Transverse colon (tissue), 4 donors: ENCODE measurements around the gene EPB41L1. TPM values are rescaled to one million over a fixed set of nuclear protein-coding genes. Genes with fewer than 3 reads are reported as not detected.

Experiments used
- DNase-seq: peaks from one replicate; pipeline ENCODE4 v3.0.0-alpha.2; 2019
- H3K27ac ChIP-seq, 4 donors: fragments of 200-600 bp; sonication (generic); 2 replicates each; pipeline ENCODE4 v1.5.1; 2016 to 2018; ENCODE audit warnings: inconsistent platforms in 4 of 4
- H3K27me3 ChIP-seq: fragments of 200-600 bp; sonication (generic); 2 replicates; pipeline ENCODE4 v1.5.1; 2017; ENCODE audit warnings: inconsistent platforms
- H3K36me3 ChIP-seq, 4 donors: fragments of 200-600 bp; sonication (generic); 2 replicates each; pipeline ENCODE4 v1.5.1; 2017 to 2019; ENCODE audit warnings: inconsistent platforms in 4 of 4
- H3K4me1 ChIP-seq, 4 donors: fragments of 200-600 bp; sonication (generic); 2 replicates each; pipeline ENCODE4 v1.5.1; 2017 to 2020; ENCODE audit warnings: inconsistent platforms in 4 of 4
- H3K4me3 ChIP-seq, 4 donors: fragments of 200-600 bp; sonication (generic); 1 replicate in 1 of 4; 2 replicates in 3 of 4; pipeline versions ENCODE4 v1.5.1 to v1.6.1; 2017 to 2019; ENCODE audit warnings: inconsistent platforms in 4 of 4
- H3K9me3 ChIP-seq, 2 donors: fragments of 200-600 bp; sonication (generic); 2 replicates each; pipeline ENCODE4 v1.5.1; 2017 to 2019; ENCODE audit warnings: inconsistent platforms in 2 of 2
- CTCF ChIP-seq, 5 experiments: fragments of 200-600 bp in 3 of 5; fragments of 450-650 bp in 2 of 5; sonication (generic) in 3 of 5; IDR thresholded peaks; 1 replicate in 2 of 5; 2 replicates in 3 of 5; pipeline ENCODE4 v1.5.1; 2016 to 2017; ENCODE audit warnings: antibody characterized with exemption in 5 of 5, inconsistent platforms in 3 of 5, mild to moderate bottlenecking in 2 of 5, moderate library complexity in 1 of 5
- EP300 ChIP-seq: sonication (generic); formaldehyde crosslinking; IDR thresholded peaks from one replicate; pipeline ENCODE4 v1.6.1; 2017; ENCODE audit warnings: antibody characterized with exemption, low read depth
- POLR2A ChIP-seq: fragments of 450-650 bp; IDR thresholded peaks from one replicate; pipeline ENCODE4 v1.6.1; 2016; ENCODE audit warnings: antibody characterized with exemption, mild to moderate bottlenecking, moderate library complexity
- POLR2AphosphoS5 ChIP-seq, 3 donors: sonication (generic); formaldehyde crosslinking; IDR thresholded peaks; one replicate each; pipeline ENCODE4 v1.6.1; 2016; ENCODE audit warnings: antibody characterized with exemption in 3 of 3
- WGBS, 2 donors: methylation state at CpG; one replicate each; pipeline ENCODE4 v1.1.5; 2018; ENCODE audit warnings: low coverage in 1 of 2; 5-methylcytosine and 5-hydroxymethylcytosine counted together
- in situ Hi-C, 4 donors: fragments of 200-750 bp; cut with MboI; loops; one replicate each; pipeline versions ENCODE4 v1.15.0 to v1.15.1; 2017; ENCODE audit warnings: low sequenced_read_pairs in 3 of 4, low pct_ligation_motif_present in 1 of 4, low pct_unique_long_range_greater_than_20kb in 1 of 4
- intact Hi-C: fragments of 100-400 bp; cut with DNase I; formaldehyde crosslinking; loops from one replicate; pipeline ENCODE4 v1.15.1; 2023; ENCODE audit warnings: low total_unique reads
- total RNA-seq, 4 donors: library from RNA; depleted of rRNA; stranded (reverse); fragments of >200 nt; gene quantifications; one replicate each; pipeline ENCODE4 v1.1.0, GENCODE V29; 2016

The EPB41L1 gene
- total RNA-seq, 4 donors from 2014 or later = 36.4 to 167 (median 79.4) TPM

- no peaks in the 10 kb centered on the region for H3K27me3 ChIP-seq
- H3K4me3 ChIP-seq = no peak overlapping the region
- intact Hi-C loops = no loop called here
- no peak for DNase-seq
- H3K36me3 ChIP-seq = no peaks in the 10 kb centered on the region
- 84 to 100% methylated on average over 2 to 5 of the region's 5 CpGs for WGBS, 2 donors
- H3K27ac ChIP-seq = no peak overlapping the region
- in situ Hi-C loops = no loop called here
- TF ChIP-seq EP300 = no peak
- no peak for TF ChIP-seq POLR2A
- no peak for TF ChIP-seq CTCF (IDR thresholded peaks at IDR 0.05)
- TF ChIP-seq POLR2AphosphoS5 (IDR thresholded peaks at IDR 0.05) = no peak
- peaks cover 0 to 34% (median 32%) of the 10 kb centered on the region in 4 donors for H3K4me1 ChIP-seq
- H3K9me3 ChIP-seq = no peaks in the 10 kb centered on the region
Observed at GRCh38 chr20:36113036-36113435, 41.5 kb upstream of the EPB41L1 start.

GRCh38 chr20:36113566-36114250 is 40.8 kb upstream of the EPB41L1 start:
- 57 to 71% methylated on average over 10 to 13 of the region's 13 CpGs for WGBS, 2 donors
- DNase-seq = no peak
- no peak for TF ChIP-seq POLR2AphosphoS5 (IDR thresholded peaks at IDR 0.05)
- TF ChIP-seq CTCF (IDR thresholded peaks at IDR 0.05) = no peak
- no peak for TF ChIP-seq EP300
- TF ChIP-seq POLR2A = no peak
- H3K27me3 ChIP-seq = no peaks in the 10 kb centered on the region
- intact Hi-C loops (no loop called here), in situ Hi-C loops (no loop called here)
- H3K4me3 ChIP-seq = no peak overlapping the region
- H3K9me3 ChIP-seq = no peaks in the 10 kb centered on the region
- H3K36me3 ChIP-seq = no peaks in the 10 kb centered on the region
- H3K4me1 ChIP-seq = peaks cover 0 to 39% (median 38%) of the 10 kb centered on the region in 4 donors
- H3K27ac ChIP-seq = peak overlapping the region in 1 of 4 donors; percentile 10

DNA sequence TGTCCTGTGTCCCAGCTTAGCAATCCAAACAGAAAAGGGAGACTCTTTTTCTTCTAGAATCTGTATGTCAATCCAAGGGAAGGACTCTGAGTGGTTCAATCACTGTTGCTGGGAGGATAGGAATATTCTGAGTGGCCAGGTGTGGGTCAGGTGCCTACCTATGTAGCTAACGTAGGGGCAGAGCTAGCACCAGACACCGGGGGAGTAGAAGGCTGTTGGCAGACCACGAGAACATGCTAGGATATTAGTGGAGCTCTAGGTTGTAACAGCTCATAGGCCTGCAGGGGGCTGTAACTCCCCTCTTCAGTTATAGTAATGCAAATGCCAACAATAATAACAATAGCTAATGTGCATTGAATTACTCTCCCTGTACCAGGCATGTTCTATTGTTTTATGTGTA is 39.8 kb upstream of the EPB41L1 start:
- Histone ChIP-seq H3K9me3 (no peaks in the 10 kb centered on the region), H3K27ac (no peak overlapping the region), H3K27me3 (no peaks in the 10 kb centered on the region), H3K36me3 (no peaks in the 10 kb centered on the region), H3K4me3 (no peak overlapping the region), H3K4me1 (peaks cover 0 to 48% (median 47%) of the 10 kb centered on the region in 4 donors)
- TF ChIP-seq POLR2AphosphoS5 (IDR thresholded peaks at IDR 0.05) (no peak), EP300 (no peak), POLR2A (no peak), CTCF (IDR thresholded peaks at IDR 0.05) (no peak)
- in situ Hi-C loops (no loop called here), intact Hi-C loops (no loop called here)
- 97% methylated on average over 3 of the region's 3 CpGs; no CpG with 5 or more reads in 1 of the 2 donors for WGBS, 2 donors
- DNase-seq = no peak

GRCh38 chr20:36115925-36116324 is 38.6 kb upstream of the EPB41L1 start:
- Histone ChIP-seq H3K36me3 (no peaks in the 10 kb centered on the region), H3K4me1 (peaks cover 0 to 44% (median 43%) of the 10 kb centered on the region in 4 donors), H3K9me3 (no peaks in the 10 kb centered on the region), H3K27me3 (no peaks in the 10 kb centered on the region), H3K4me3 (no peak overlapping the region), H3K27ac (no peak overlapping the region)
- in situ Hi-C loops (no loop called here), intact Hi-C loops (no loop called here)
- DNase-seq = no peak
- TF ChIP-seq CTCF (IDR thresholded peaks at IDR 0.05) (no peak), POLR2AphosphoS5 (IDR thresholded peaks at IDR 0.05) (no peak), EP300 (no peak), POLR2A (no peak)
